IMR-90 (cell line): ENCODE data around the gene IGF2BP3. TPM values are rescaled to one million over a fixed set of nuclear protein-coding genes. Genes with fewer than 3 reads are reported as not detected.
A peak's percentile ranks its signal among the peaks of the same experiment; 100 is the strongest.

Experiments
- ATAC-seq: fragments of 200-7000 bp; cut with Tn5 transposase; 2 replicates; pipeline ENCODE4 v1.9.1; 2020; ENCODE audit warnings: low read depth, mild to moderate bottlenecking, moderate library complexity
- BruUV-seq: library from RNA; stranded (reverse); fragments of 400-500 nt; replicated peaks from 2 replicates; lab custom pipeline; 2021; lab: Mats Ljungman, UMichigan
- CTCF ChIA-PET: fragments of 300-600 bp; formaldehyde crosslinking; extraction: SDS; loops from one replicate; lab custom pipeline; 2021; ENCODE audit warnings: antibody characterized with exemption; lab: Yijun Ruan, JAX
- POLR2A ChIA-PET: fragments of 300-600 bp; sonication (Branson Sonifier 250); formaldehyde crosslinking; loops from one replicate; lab custom pipeline; 2022; ENCODE audit warnings: antibody characterized with exemption; ENCODE audit not compliant: unreplicated experiment; lab: Charles Lee
- DNase-seq: peaks from one replicate; pipeline ENCODE4 v3.0.0; 2013
- H2AFZ ChIP-seq: replicated peaks from 2 replicates; pipeline ENCODE3; 2013; ENCODE audit warnings: low read length, mild to moderate bottlenecking; ENCODE audit not compliant: poor library complexity
- H2AK5ac ChIP-seq: 2 replicates; pipeline ENCODE4 v1.6.1; 2013; ENCODE audit warnings: low read depth, low read length, inconsistent platforms
- H2AK9ac ChIP-seq: replicated peaks from 2 replicates; pipeline ENCODE3; 2013; ENCODE audit warnings: mild to moderate bottlenecking, low read depth, low read length, moderate library complexity; ENCODE audit not compliant: poor library complexity
- H2BK120ac ChIP-seq: 2 replicates; pipeline ENCODE4 v1.6.1; 2013; ENCODE audit warnings: low read depth, low read length, inconsistent platforms
- H2BK15ac ChIP-seq: 3 replicates; pipeline ENCODE4 v1.6.1; 2013; ENCODE audit warnings: low read depth, low read length, inconsistent platforms
- H2BK20ac ChIP-seq: 2 replicates; pipeline ENCODE4 v1.6.1; 2013; ENCODE audit warnings: low read depth, mild to moderate bottlenecking, inconsistent platforms, low read length, moderate library complexity
- H2BK5ac ChIP-seq: 2 replicates; pipeline ENCODE4 v1.6.1; 2013; ENCODE audit warnings: mild to moderate bottlenecking, low read depth, low read length, inconsistent platforms; ENCODE audit not compliant: poor library complexity, severe bottlenecking
- H3K14ac ChIP-seq: replicated peaks from 2 replicates; pipeline ENCODE4 v1.6.1; 2013; ENCODE audit warnings: low read depth, low read length, inconsistent platforms
- H3K18ac ChIP-seq: 2 replicates; pipeline ENCODE4 v1.6.1; 2013; ENCODE audit warnings: low read depth, low read length, control low read depth
- H3K23ac ChIP-seq: 2 replicates; pipeline ENCODE4 v1.6.1; 2013; ENCODE audit warnings: low read depth, low read length, inconsistent platforms
- H3K27ac ChIP-seq: 2 replicates; pipeline ENCODE4 v1.5.1; 2013; ENCODE audit warnings: mild to moderate bottlenecking, control low read depth, low read length; ENCODE audit not compliant: insufficient read depth
- H3K27me3 ChIP-seq: 2 replicates; pipeline ENCODE4 v1.6.1; 2013; ENCODE audit warnings: low read length; ENCODE audit not compliant: control insufficient read depth, insufficient read depth
- H3K36me3 ChIP-seq: 2 replicates; pipeline ENCODE4 v1.6.1; 2013; ENCODE audit warnings: low read length, mixed read lengths; ENCODE audit not compliant: control insufficient read depth, insufficient read depth
- H3K4ac ChIP-seq: 2 replicates; pipeline ENCODE4 v1.6.1; 2013; ENCODE audit warnings: low read depth, low read length, inconsistent platforms
- H3K4me1 ChIP-seq: 2 replicates; pipeline ENCODE4 v1.6.1; 2013; ENCODE audit warnings: low read length, mixed read lengths; ENCODE audit not compliant: control insufficient read depth, insufficient read depth
- H3K4me2 ChIP-seq: 2 replicates; pipeline ENCODE4 v1.6.1; 2013; ENCODE audit warnings: low read depth, mild to moderate bottlenecking, control low read depth, low read length, moderate library complexity
- H3K4me3 ChIP-seq: 2 replicates; pipeline ENCODE4 v1.5.1; 2013; ENCODE audit warnings: low read depth, mild to moderate bottlenecking, control low read depth, low read length, moderate library complexity; ENCODE audit not compliant: insufficient read depth
- H3K56ac ChIP-seq: 2 replicates; pipeline ENCODE4 v1.6.1; 2013; ENCODE audit warnings: low read length, inconsistent platforms; ENCODE audit not compliant: insufficient read depth; ENCODE audit errors: extremely low read depth
- H3K79me1 ChIP-seq, 2 experiments: 2 replicates each; pipeline ENCODE4 v1.6.1; 2013; ENCODE audit warnings: low read length in 2 of 2, inconsistent platforms in 1 of 2, low read depth in 1 of 2
- H3K9ac ChIP-seq: 2 replicates; pipeline ENCODE4 v1.6.1; 2013; ENCODE audit warnings: low read depth, low read length, control low read depth
- H3K9me1 ChIP-seq: 2 replicates; pipeline ENCODE4 v1.6.1; 2013; ENCODE audit warnings: low read length, inconsistent platforms; ENCODE audit not compliant: insufficient read depth
- H3K9me3 ChIP-seq: 2 replicates; pipeline ENCODE4 v1.6.1; 2013; ENCODE audit warnings: low read length; ENCODE audit not compliant: control insufficient read depth, insufficient read depth
- H4K20me1 ChIP-seq: 2 replicates; pipeline ENCODE4 v1.6.1; 2013; ENCODE audit warnings: low read length, inconsistent platforms; ENCODE audit not compliant: insufficient read depth
- H4K5ac ChIP-seq: 2 replicates; pipeline ENCODE4 v1.6.1; 2013; ENCODE audit warnings: mild to moderate bottlenecking, low read depth, low read length, control low read depth
- H4K8ac ChIP-seq, 2 experiments: 2 replicates each; pipeline ENCODE4 v1.6.1; 2013; ENCODE audit warnings: low read depth in 2 of 2, low read length in 2 of 2, control low read depth in 1 of 2, inconsistent platforms in 1 of 2
- H4K91ac ChIP-seq: 2 replicates; pipeline ENCODE4 v1.6.1; 2013; ENCODE audit warnings: low read depth, low read length, inconsistent platforms; ENCODE audit not compliant: insufficient read depth
- CEBPB ChIP-seq: IDR thresholded peaks from 2 replicates; pipeline ENCODE4 v1.6.1; 2012; ENCODE audit warnings: low read depth, low read length, improper control_type of control experiment
- MAZ ChIP-seq: IDR thresholded peaks from 2 replicates; pipeline ENCODE4 v1.6.1; 2012; ENCODE audit warnings: low read depth, mild to moderate bottlenecking, low read length, improper control_type of control experiment, moderate library complexity, borderline replicate concordance
- NFE2L2 ChIP-seq: fragments of 150-350 bp; IDR thresholded peaks from 2 replicates; pipeline ENCODE4 v1.6.1; 2016; ENCODE audit warnings: low read depth, mild to moderate bottlenecking, low read length
- RAD21 ChIP-seq: IDR thresholded peaks from 2 replicates; pipeline ENCODE4 v1.6.1; 2012; ENCODE audit warnings: low read length, improper control_type of control experiment
- WGBS, 2 experiments: methylation state at CpG; one replicate each; pipeline versions ENCODE4 v1.1.5 to v1.1.7; 2013; ENCODE audit warnings: missing lambda C conversion rate in 2 of 2; ENCODE audit not compliant: insufficient read length in 1 of 2; ENCODE audit errors: extremely low coverage in 2 of 2; 5-methylcytosine and 5-hydroxymethylcytosine counted together
- dilution Hi-C: fragments of 300-500 bp; cut with HindIII; formaldehyde crosslinking; loops from one replicate; pipeline ENCODE4 v1.14.3; 2018; ENCODE audit warnings: low sequenced_read_pairs; ENCODE audit not compliant: unreplicated experiment
- in situ Hi-C: fragments of 300-500 bp; cut with MboI; formaldehyde crosslinking; loops from 3 replicates; pipeline ENCODE4 v1.14.3; 2019; ENCODE audit warnings: low sequenced_read_pairs, inconsistent platforms, mixed read lengths
- intact Hi-C: fragments of 100-400 bp; cut with micrococcal nuclease; formaldehyde crosslinking; loops from 2 replicates; pipeline ENCODE4 v1.10.0; 2022
- polyA plus RNA-seq, 3 experiments: library from polyadenylated mRNA; depleted of rRNA; stranded (reverse); fragments of >200 nt; gene quantifications; 2 replicates each; pipeline ENCODE4 v1.2.3, GENCODE V29; 2012; ENCODE audit warnings: low replicate concordance in 1 of 3
- total RNA-seq: library from RNA; depleted of rRNA; stranded (reverse); fragments of >200 nt; gene quantifications from 2 replicates; pipeline ENCODE4 v1.2.3, GENCODE V29; 2012

Gene IGF2BP3
- total and polyA plus RNA-seq, 2 of the 4 experiments (the other 2 are of a cell fraction), result 50.9 to 59.3 TPM

DNA sequence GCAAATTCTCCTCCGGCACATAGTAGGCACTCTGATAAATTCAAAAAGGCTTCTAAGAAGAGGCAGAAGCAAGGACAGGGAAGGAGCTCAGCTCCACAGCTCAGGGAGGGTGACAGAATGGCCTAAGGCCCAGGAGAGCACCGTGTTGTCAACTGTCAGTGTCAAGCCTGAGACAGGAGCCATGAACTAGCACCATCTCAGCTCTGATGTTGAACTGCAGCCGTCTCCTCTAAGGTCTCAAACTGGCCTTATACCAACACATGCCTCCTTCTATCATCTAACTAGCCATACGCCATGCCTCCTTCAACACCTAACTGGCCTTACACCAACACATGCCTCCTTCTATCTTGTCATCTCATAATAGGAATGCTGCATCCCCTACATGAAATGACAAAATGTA is 73.0 kb downstream of the IGF2BP3 start:
- Histone ChIP-seq H3K4me2 (no peak overlapping the region), H3K4me1 (peaks cover 12% of the 10 kb centered on the region), H3K36me3 (peaks cover 13% of the 10 kb centered on the region), H2AK9ac (no peak overlapping the region), H3K9me3 (no peaks in the 10 kb centered on the region), H2BK15ac (no peak overlapping the region), H3K79me1 (peaks cover 42 to 75% of the 10 kb centered on the region in 2 experiments), H4K8ac (no peak overlapping the region), H3K18ac (no peak overlapping the region), H3K4me3 (no peak overlapping the region), H3K9ac (no peak overlapping the region), H4K91ac (no peak overlapping the region), H2BK120ac (no peak overlapping the region), H3K14ac (0 out of 2 replicates have a peak overlapping the region, but pooled peaks have one; percentile 25), H3K9me1 (peaks cover 18% of the 10 kb centered on the region), H3K56ac (no peak overlapping the region), H3K4ac (no peak overlapping the region), H2BK20ac (no peak overlapping the region), H4K20me1 (peaks cover 50% of the 10 kb centered on the region), H3K27me3 (no peaks in the 10 kb centered on the region), H2BK5ac (no peak overlapping the region), H2AFZ (no peak overlapping the region), H3K23ac (0 out of 2 replicates have a peak overlapping the region, but pooled peaks have one; percentile 6), H3K27ac (no peak overlapping the region), H4K5ac (no peak overlapping the region), H2AK5ac (no peak overlapping the region)
- ATAC-seq (no peak), DNase-seq (no peak)
- CTCF ChIA-PET, result no interaction called here
- dilution Hi-C loops (no loop called here), in situ Hi-C loops (no loop called here), intact Hi-C loops (no loop called here)
- TF ChIP-seq CEBPB (no peak), RAD21 (no peak), NFE2L2 (no peak), MAZ (no peak)
- 77% methylated on average over 2 of the region's 4 CpGs; no CpG with 5 or more reads in 1 of the 2 experiments for WGBS, 2 experiments
- no TSS peak for BruUV-seq
- POLR2A ChIA-PET, result no interaction called here
